ENCODE measurements around the gene CCDC7. TPM values are rescaled to one million over a fixed set of nuclear protein-coding genes. Genes with fewer than 3 reads are reported as not detected.

The CCDC7 gene
- total RNA-seq, 1 experiment from 2014 or later, result 4.0 TPM

GRCh38 chr10:32618482-32618881, 172.5 kb downstream of the CCDC7 start:
- no peak overlapping the region for H3K9ac ChIP-seq (ENCODE audit: low read length)
- H4K20me1 ChIP-seq (ENCODE audit: insufficient read depth), result no peaks in the 10 kb centered on the region
- no peak overlapping the region for H3K4me2 ChIP-seq (ENCODE audit: low read length)
- H3K79me2 ChIP-seq (ENCODE audit: insufficient read depth, low read length), result no peaks in the 10 kb centered on the region
- H3K4me3 ChIP-seq (replicated peaks in 1 of 2; ENCODE audit: low read depth in 1 of 2, low read length in 2 of 2), result no peak overlapping the region
- POLR2A ChIA-PET, result no interaction called here
- no peaks in the 10 kb centered on the region for H3K9me2 ChIP-seq (ENCODE audit: insufficient read depth)
- no peak overlapping the region for H2AFZ ChIP-seq (ENCODE audit: low read depth, low read length, poor library complexity, severe bottlenecking)
- no peak overlapping the region for H3K27ac ChIP-seq (ENCODE audit: low read depth, low read length)
- DNase-seq (ENCODE audit: low read depth, low spot score) (no peak), ATAC-seq (no peak)
- H3K27me3 ChIP-seq (ENCODE audit: insufficient read depth, low read length), result no peaks in the 10 kb centered on the region
- intact Hi-C loops (cut with micrococcal nuclease), result no loop called here
- RAD21 ChIA-PET (ENCODE audit: low non-redundant PET in 1 of 2, low total read pairs in 2 of 2, uncharacterized antibody in 2 of 2, unreplicated experiment in 2 of 2), result no interaction called here
- H3K36me3 ChIP-seq (ENCODE audit: control insufficient read depth in 1 of 2, insufficient read depth in 2 of 2, low read length in 2 of 2), result no peaks in the 10 kb centered on the region
- CTCF ChIA-PET, result no interaction called here
- H3K4me1 ChIP-seq (ENCODE audit: control insufficient read depth in 1 of 2, insufficient read depth in 2 of 2, low read length in 2 of 2), result no peaks in the 10 kb centered on the region
- no TSS peak for BruUV-seq (replicated peaks)
- no peaks in the 10 kb centered on the region for H3K9me3 ChIP-seq (ENCODE audit: control insufficient read depth in 1 of 2, insufficient read depth in 1 of 2, low read depth in 1 of 2, low read length in 2 of 2)
- TF ChIP-seq ZFX (IDR thresholded peaks at IDR 0.05) (no peak), EZH2phosphoT487 (IDR thresholded peaks at IDR 0.05; ENCODE audit: borderline replicate concordance) (no peak), SRF (IDR thresholded peaks at IDR 0.05; ENCODE audit: low read depth) (no peak), YY1 (IDR thresholded peaks at IDR 0.05; ENCODE audit: extremely low read depth, insufficient replicate concordance, low read depth, low read length) (no peak), SP1 (IDR thresholded peaks at IDR 0.05; ENCODE audit: low read depth) (no peak), TCF7L2 (IDR thresholded peaks at IDR 0.05; ENCODE audit: borderline replicate concordance, extremely low read depth, insufficient read depth, insufficient read length) (no peak), ZNF274 (IDR thresholded peaks at IDR 0.05; ENCODE audit: low read depth, low read length) (no peak), RAD21 (IDR thresholded peaks at IDR 0.05; ENCODE audit: low read depth) (no peak), EZH2 (IDR thresholded peaks at IDR 0.05) (no peak), POLR2A (IDR thresholded peaks at IDR 0.05; ENCODE audit: borderline replicate concordance, extremely low read depth, insufficient read depth, insufficient read length) (no peak), SIN3A (IDR thresholded peaks at IDR 0.05; ENCODE audit: low read depth) (no peak), CEBPB (IDR thresholded peaks at IDR 0.05; ENCODE audit: low read depth) (no peak), ELF1 (IDR thresholded peaks at IDR 0.05; ENCODE audit: borderline replicate concordance, low read depth) (no peak)
- TF ChIP-seq, protein P1, sequence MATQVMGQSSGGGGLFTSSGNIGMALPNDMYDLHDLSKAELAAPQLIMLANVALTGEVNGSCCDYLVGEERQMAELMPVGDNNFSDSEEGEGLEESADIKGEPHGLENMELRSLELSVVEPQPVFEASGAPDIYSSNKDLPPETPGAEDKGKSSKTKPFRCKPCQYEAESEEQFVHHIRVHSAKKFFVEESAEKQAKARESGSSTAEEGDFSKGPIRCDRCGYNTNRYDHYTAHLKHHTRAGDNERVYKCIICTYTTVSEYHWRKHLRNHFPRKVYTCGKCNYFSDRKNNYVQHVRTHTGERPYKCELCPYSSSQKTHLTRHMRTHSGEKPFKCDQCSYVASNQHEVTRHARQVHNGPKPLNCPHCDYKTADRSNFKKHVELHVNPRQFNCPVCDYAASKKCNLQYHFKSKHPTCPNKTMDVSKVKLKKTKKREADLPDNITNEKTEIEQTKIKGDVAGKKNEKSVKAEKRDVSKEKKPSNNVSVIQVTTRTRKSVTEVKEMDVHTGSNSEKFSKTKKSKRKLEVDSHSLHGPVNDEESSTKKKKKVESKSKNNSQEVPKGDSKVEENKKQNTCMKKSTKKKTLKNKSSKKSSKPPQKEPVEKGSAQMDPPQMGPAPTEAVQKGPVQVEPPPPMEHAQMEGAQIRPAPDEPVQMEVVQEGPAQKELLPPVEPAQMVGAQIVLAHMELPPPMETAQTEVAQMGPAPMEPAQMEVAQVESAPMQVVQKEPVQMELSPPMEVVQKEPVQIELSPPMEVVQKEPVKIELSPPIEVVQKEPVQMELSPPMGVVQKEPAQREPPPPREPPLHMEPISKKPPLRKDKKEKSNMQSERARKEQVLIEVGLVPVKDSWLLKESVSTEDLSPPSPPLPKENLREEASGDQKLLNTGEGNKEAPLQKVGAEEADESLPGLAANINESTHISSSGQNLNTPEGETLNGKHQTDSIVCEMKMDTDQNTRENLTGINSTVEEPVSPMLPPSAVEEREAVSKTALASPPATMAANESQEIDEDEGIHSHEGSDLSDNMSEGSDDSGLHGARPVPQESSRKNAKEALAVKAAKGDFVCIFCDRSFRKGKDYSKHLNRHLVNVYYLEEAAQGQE (IDR thresholded peaks at IDR 0.05; ENCODE audit: low read depth), result no peak
